ENCODE measurements around the gene FBXO7.

GRCh38 chr22:32512267-32512982, 37.8 kb downstream of the FBXO7 start:
- TF ChIP-seq POLR2A (IDR thresholded peaks at IDR 0.05) (no peak), CTCF (IDR thresholded peaks at IDR 0.05) (no peak)
